Myocyte (in vitro differentiated cells): ENCODE data around the gene BCLAF3. TPM values are rescaled to one million over a fixed set of nuclear protein-coding genes. Genes with fewer than 3 reads are reported as not detected.
A peak's percentile ranks its signal among the peaks of the same experiment; 100 is the strongest.

Experiments used
- DNase-seq: peaks from one replicate; pipeline ENCODE4 v3.0.0-alpha.2; 2012; ENCODE audit warnings: low read depth
- microRNA counts: library from miRNA; unstranded; fragments of <30 nt; microRNA quantifications from one replicate; lab custom pipeline; 2016
- microRNA-seq: library from miRNA; unstranded; fragments of <30 nt; microRNA quantifications from one replicate; pipeline ENCODE4, GENCODE V29; 2016
- total RNA-seq: library from RNA; depleted of rRNA; stranded (reverse); fragments of >200 nt; gene quantifications from 2 replicates; pipeline ENCODE4 v1.2.3, GENCODE V29; 2014

BCLAF3 gene
- total RNA-seq, 1 donor from 2014 or later = 2.6 TPM

DNA sequence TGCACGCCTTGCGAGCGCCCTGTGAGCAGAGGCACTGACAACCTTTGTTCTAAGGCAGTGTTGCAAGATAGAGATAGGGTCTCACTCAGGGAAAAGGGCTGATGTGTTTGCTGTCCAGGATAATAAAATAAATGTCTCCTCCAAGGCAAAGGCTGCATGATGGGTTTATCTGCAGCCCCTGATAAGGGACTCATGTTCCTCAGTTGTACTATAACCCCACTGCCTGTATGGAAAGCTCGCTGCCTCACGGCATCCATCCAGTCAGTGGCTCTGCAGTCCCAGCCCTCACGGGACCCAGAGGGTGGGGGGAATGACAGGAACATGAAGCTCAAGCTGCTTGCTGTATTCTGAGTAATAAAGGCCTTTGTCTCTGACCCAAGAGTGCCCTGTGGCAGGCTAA lies 22.6 kb downstream of the BCLAF3 start:
- no peak for DNase-seq

GRCh38 chrX:19966056-19966455 lies 24.8 kb downstream of the BCLAF3 start:
- no peak for DNase-seq

DNA sequence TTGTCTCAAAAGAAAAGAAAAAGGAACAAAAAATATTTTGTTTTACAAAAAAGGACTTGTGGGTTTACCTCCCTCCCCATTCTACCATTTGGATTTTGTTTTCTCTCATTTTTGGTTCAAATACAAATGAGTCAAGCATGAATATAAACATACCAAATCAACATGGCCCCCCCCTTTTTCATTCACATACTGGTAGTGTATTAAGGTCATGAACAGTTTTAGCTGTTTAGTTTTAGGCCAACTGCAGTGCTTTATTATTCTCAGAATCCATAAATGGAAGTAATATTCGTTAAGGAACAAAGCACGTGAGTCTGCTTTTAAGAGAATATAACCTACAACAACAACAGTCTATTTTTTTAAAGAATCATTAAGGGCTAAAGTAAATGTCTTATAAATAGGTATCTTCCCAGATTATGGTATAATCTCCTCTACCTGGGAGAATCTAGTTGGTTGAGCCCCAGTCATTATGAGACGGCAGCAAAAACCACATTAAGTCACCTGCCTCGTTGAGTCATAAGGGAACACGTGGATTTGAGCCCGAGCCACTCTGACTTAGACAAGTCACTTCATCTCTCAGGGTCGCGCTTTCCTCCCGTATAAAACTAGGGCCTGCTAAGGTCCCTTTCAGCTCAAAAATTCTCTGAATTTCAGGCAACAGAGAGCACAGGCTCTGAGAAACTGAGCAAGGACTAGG lies 26.7 kb downstream of the BCLAF3 start:
- no peak for DNase-seq

DNA sequence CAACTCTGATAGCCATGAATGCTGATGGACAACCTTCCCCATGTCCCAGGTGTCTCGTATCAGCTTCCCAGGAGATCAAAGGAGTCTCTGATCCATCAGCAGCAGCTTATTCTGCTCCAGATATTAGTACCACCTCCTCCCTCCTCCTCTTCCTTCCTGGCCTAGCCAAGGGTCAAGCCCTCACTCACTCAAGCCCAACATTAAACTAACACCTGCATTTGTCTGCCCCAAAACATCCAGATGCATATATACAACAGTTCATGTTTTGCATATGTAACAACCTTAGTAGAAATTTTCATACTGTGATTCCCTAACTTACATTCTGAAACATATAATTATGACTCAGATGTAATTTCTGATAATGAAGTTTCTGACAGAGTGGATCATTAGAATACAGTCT lies 29.9 kb downstream of the BCLAF3 start:
- DNase-seq = no peak

GRCh38 chrX:19958552-19959486 lies 32.0 kb downstream of the BCLAF3 start:
- DNase-seq = no peak

- peak; percentile 1 for DNase-seq
Observed at GRCh38 chrX:19956923-19957322, 33.9 kb downstream of the BCLAF3 start.

GRCh38 chrX:19956306-19956705 lies 34.6 kb downstream of the BCLAF3 start:
- no peak for DNase-seq

GRCh38 chrX:19955306-19955705 lies 35.6 kb downstream of the BCLAF3 start:
- DNase-seq = no peak

GRCh38 chrX:19954335-19955096 lies 36.3 kb downstream of the BCLAF3 start:
- no peak for DNase-seq

DNA sequence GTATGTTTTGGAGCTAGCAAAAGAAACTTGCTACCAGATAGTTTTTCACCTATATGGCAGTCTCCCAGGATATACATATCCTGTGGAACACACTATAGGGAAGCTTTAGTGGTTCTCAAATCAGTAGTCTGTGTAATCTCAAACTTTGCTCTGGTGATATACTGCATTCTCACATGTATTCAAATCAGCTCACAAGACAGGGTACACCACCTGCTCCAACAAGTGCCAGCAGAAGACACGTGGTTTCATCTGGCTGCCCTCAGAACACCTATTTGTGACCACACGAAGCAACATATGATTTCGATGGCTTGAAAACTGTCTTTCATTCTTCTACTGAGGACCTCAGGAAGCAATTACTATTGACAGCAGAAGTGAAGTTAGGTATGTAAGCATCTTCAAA lies 37.7 kb downstream of the BCLAF3 start:
- peak; percentile 6 for DNase-seq

- no peak for DNase-seq
Observed at GRCh38 chrX:19949340-19949739, 41.5 kb downstream of the BCLAF3 start.

DNA sequence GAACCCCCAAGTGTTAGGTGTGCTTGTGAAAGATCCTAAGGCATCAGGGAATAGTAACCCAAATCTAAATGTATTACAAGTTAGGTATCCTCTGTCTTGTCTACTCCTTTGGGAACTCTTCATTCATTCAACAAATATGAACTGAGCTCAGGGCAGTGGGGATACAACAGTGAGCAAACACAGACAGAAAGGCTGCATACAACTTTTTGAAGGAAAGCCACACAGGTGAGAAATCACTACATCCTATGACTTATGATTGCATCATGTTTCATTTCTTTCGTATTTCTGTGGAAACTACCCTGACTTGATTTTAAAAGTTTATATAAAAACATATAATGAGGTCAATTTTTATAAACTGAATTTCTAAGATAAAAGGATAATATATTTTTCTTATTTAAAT lies 43.2 kb downstream of the BCLAF3 start:
- DNase-seq = no peak

MicroRNA genes within 50 kb of the gene (microRNA counts, 767-probe panel; counts per million panel counts)
- not detected for microRNA hsa-miR-23c (lab: Ali Mortazavi, UCI)

Small RNA genes within 50 kb of the gene (microRNA-seq; reads per million reads assigned to microRNA genes)
- gene MIR23C = 113 reads per million, percentile 57 among the genes with 10 or more reads in this experiment

Other genes with a start within 250 kb of the BCLAF3 start
- 25.6 and 31.8 TPM in 2 replicates for gene SH3KBP1, start 103.5 kb downstream of the BCLAF3 start, total RNA-seq
- 0.05 TPM in 1 of 2 replicates, not detected in the other for gene MAP7D2, start 125.8 kb upstream of the BCLAF3 start, total RNA-seq
- gene EIF1AX, start 150.8 kb upstream of the BCLAF3 start, total RNA-seq = 43.8 and 45.1 TPM in 2 replicates